K562 (cell line): ENCODE data around the gene POU3F3. TPM values are rescaled to one million over a fixed set of nuclear protein-coding genes. Genes with fewer than 3 reads are reported as not detected.

Source experiments
- ATAC-seq: fragments of 200-7000 bp; cut with Tn5 transposase; 3 replicates; pipeline ENCODE4 v1.9.1; 2020; ENCODE audit warnings: moderate library complexity
- BruUV-seq: library from RNA; stranded (reverse); fragments of 400-500 nt; replicated peaks from 2 replicates; lab custom pipeline; 2021; lab: Mats Ljungman, UMichigan
- CTCF ChIA-PET: fragments of 300-600 bp; formaldehyde crosslinking; extraction: SDS; loops from one replicate; lab custom pipeline; 2021; ENCODE audit warnings: low intra/inter-chr PET ratio; lab: Yijun Ruan, JAX
- POLR2A ChIA-PET: fragments of 300-600, 350-650 bp; sonication (Branson Sonifier 250); formaldehyde crosslinking; extraction: SDS; loops from one replicate; lab custom pipeline; 2021; ENCODE audit warnings: antibody characterized with exemption, inconsistent platforms; lab: Yijun Ruan, JAX
- DNase-seq, 4 experiments: peaks; one replicate each; pipeline versions ENCODE4 v3.0.0 to v3.0.0-alpha.2; 2011 to 2018; ENCODE audit warnings: low spot score in 3 of 4, mixed read lengths in 3 of 4; ENCODE audit errors: extremely low read depth in 1 of 4
- FAIRE-seq: peaks from 2 replicates; lab custom pipeline; 2011; peaks lifted over from hg19 to GRCh38; lab: Jason Lieb, UNC
- H2AFZ ChIP-seq: 2 replicates; pipeline ENCODE4 v1.6.0; 2011; ENCODE audit warnings: low read depth, low read length, control low read depth, inconsistent platforms
- H3K27ac ChIP-seq: fragments of 200-600 bp; 3 replicates; pipeline ENCODE4 v1.8.0; 2011; ENCODE audit warnings: low read depth, mild to moderate bottlenecking, control low read depth, inconsistent platforms, low read length, moderate library complexity, mixed read lengths; ENCODE audit errors: extremely low read depth
- H3K27me3 ChIP-seq, 2 experiments: fragments of 300-600 bp in 1 of 2; 2 replicates in 1 of 2; 3 replicates in 1 of 2; pipeline versions ENCODE4 v1.6.0 to v1.8.0; 2011; ENCODE audit warnings: inconsistent platforms in 2 of 2, low read length in 2 of 2, mild to moderate bottlenecking in 1 of 2, mixed read lengths in 1 of 2, moderate library complexity in 1 of 2; ENCODE audit not compliant: control insufficient read depth in 2 of 2, insufficient read depth in 2 of 2
- H3K36me3 ChIP-seq: fragments of 300-600 bp; 3 replicates; pipeline ENCODE4 v1.8.0; 2011; ENCODE audit warnings: mild to moderate bottlenecking, low read length, inconsistent platforms; ENCODE audit not compliant: control insufficient read depth, insufficient read depth
- H3K4me1 ChIP-seq, 2 experiments: fragments of 200-600 bp in 1 of 2; replicated peaks in 1 of 2; 2 replicates in 1 of 2; 3 replicates in 1 of 2; pipeline versions ENCODE4 v1.5.1 to v1.8.0; 2011; ENCODE audit warnings: inconsistent platforms in 2 of 2, low read length in 2 of 2, mild to moderate bottlenecking in 1 of 2, mixed read lengths in 1 of 2, moderate library complexity in 1 of 2; ENCODE audit not compliant: control insufficient read depth in 2 of 2, insufficient read depth in 2 of 2
- H3K4me2 ChIP-seq: 2 replicates; pipeline ENCODE4 v1.6.1; 2011; ENCODE audit warnings: low read length, control low read depth, inconsistent platforms, mixed read lengths; ENCODE audit not compliant: insufficient read depth
- H3K4me3 ChIP-seq: fragments of 200-600 bp; sonication (generic), shearing (Covaris generic); 2 replicates; pipeline ENCODE4 v1.5.1; 2016; ENCODE audit warnings: control low read depth, inconsistent platforms
- H3K79me2 ChIP-seq: fragments of 200-600 bp; 3 replicates; pipeline ENCODE4 v1.8.0; 2011; ENCODE audit warnings: low read length, inconsistent platforms; ENCODE audit not compliant: control insufficient read depth, insufficient read depth
- H3K9ac ChIP-seq, 2 experiments: 2 replicates each; pipeline versions ENCODE4 v1.6.0 to v1.6.1; 2011; ENCODE audit warnings: low read depth in 2 of 2, low read length in 2 of 2, control low read depth in 1 of 2, inconsistent platforms in 1 of 2, mild to moderate bottlenecking in 1 of 2, mixed read lengths in 1 of 2; ENCODE audit not compliant: insufficient read depth in 1 of 2
- H3K9me1 ChIP-seq: one replicate; pipeline ENCODE4 v1.6.0; 2011; ENCODE audit warnings: inconsistent platforms, mild to moderate bottlenecking, low read length, moderate library complexity; ENCODE audit not compliant: control insufficient read depth, insufficient read depth
- H3K9me3 ChIP-seq: replicated peaks from 2 replicates; pipeline ENCODE4 v1.5.1; 2011; ENCODE audit warnings: low read depth, low read length, inconsistent platforms; ENCODE audit not compliant: control insufficient read depth, insufficient read depth
- H4K20me1 ChIP-seq: replicated peaks from 2 replicates; pipeline ENCODE4 v1.6.1; 2011; ENCODE audit warnings: low read length, inconsistent platforms, mixed read lengths; ENCODE audit not compliant: control insufficient read depth, insufficient read depth
- FOS ChIP-seq: IDR thresholded peaks from 3 replicates; pipeline ENCODE4 v1.6.1; 2011; ENCODE audit not compliant: insufficient read length; ENCODE audit errors: extremely low read depth
- POLR2AphosphoS5 ChIP-seq: IDR thresholded peaks from 2 replicates; pipeline ENCODE4 v1.6.1; 2011; ENCODE audit warnings: mild to moderate bottlenecking, low read depth, low read length, moderate library complexity; ENCODE audit not compliant: control insufficient read depth, insufficient read depth
- ZNF644 ChIP-seq: fragments of 200-800 bp; sonication (Bioruptor generic); IDR thresholded peaks from 2 replicates; pipeline ENCODE4 v1.6.1; 2016; ENCODE audit warnings: low read depth, missing genetic modification characterization, missing compliant biosample characterization
- ZNF695 ChIP-seq: fragments of 450-650 bp; formaldehyde crosslinking; IDR thresholded peaks from 2 replicates; pipeline ENCODE4 v1.4.0; 2020; ENCODE audit warnings: mild to moderate bottlenecking, moderate library complexity
- WGBS: fragments of 100-300 bp; shearing (Covaris generic); methylation state at CpG from one replicate; pipeline ENCODE4 v1.1.6; 2016; ENCODE audit warnings: low coverage, mixed read lengths; ENCODE audit not compliant: insufficient coverage; ENCODE audit errors: missing lambda C conversion rate; 5-methylcytosine and 5-hydroxymethylcytosine counted together
- in situ Hi-C: fragments of 300-500 bp; cut with MboI; formaldehyde crosslinking; loops from 4 replicates; pipeline ENCODE4 v1.15.0; 2018; ENCODE audit warnings: inconsistent platforms, mixed read lengths
- intact Hi-C: fragments of 100-400 bp; cut with micrococcal nuclease; formaldehyde crosslinking; loops from 2 replicates; pipeline ENCODE4 v1.14.2; 2022
- polyA plus RNA-seq, 8 experiments: library from polyadenylated mRNA; depleted of rRNA in 4 of 8; stranded (reverse) in 5 of 8; unstranded in 3 of 8; fragments of >200 nt; fragmentation: Nextera tagmentation in 2 of 8; fragmentation: Illumina TruSeq in 1 of 8; extraction: Ambion mirVana in 2 of 8; extraction: Trizol in 1 of 8; gene quantifications; 2 replicates each; pipeline versions ENCODE4 v1.2.1 to v1.2.3, GENCODE V29; 2011 to 2014; ENCODE audit warnings: inconsistent platforms in 1 of 8, missing spikeins in 1 of 8
- small RNA-seq: library from RNA; depleted of rRNA; stranded (forward); fragments of <200 nt; gene quantifications from one replicate; pipeline ENCODE3, GENCODE V24; 2014
- total RNA-seq, 7 experiments: library from RNA; depleted of rRNA in 6 of 7; stranded (reverse); fragments of >200 nt in 6 of 7; fragmentation: Illumina TruSeq in 2 of 7; extraction: Trizol in 2 of 7; gene quantifications; 2 replicates each; pipeline versions ENCODE4 v1.2.1 to v1.2.3, GENCODE V29; 2011 to 2021; ENCODE audit warnings: low replicate concordance in 1 of 7
- TF ChIP-seq, protein P1 (sequence below): fragments of 250-450 bp; sonication (Bioruptor Pico); IDR thresholded peaks from 2 replicates; pipeline ENCODE4 v1.5.0; 2020; ENCODE audit warnings: mild to moderate bottlenecking, borderline replicate concordance

POU3F3 gene
- total and polyA plus RNA-seq, 9 of the 15 experiments (the other 6 are each of a cell fraction or from before 2014, with no cell fraction given) = not detected

DNA sequence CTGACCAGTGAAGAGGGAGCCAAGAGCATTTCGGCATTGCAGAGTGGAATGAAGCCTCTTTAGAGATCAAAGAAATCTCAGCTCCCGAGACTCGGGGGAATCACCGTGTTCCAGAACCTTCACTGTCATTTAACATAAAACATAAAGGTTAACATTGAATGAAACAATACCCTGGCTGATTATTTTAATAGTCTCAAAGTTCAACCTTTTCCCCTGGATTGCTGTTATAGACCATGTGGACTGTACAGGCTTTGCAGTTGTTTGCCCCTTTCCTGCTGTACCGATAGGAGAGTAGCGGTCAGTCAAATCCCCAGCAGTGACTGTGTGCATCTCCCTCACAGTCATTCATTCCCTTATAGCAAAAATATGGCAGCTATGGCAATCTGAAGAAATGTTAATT is 48.4 kb downstream of the POU3F3 start:
- H3K9me3 ChIP-seq = no peaks in the 10 kb centered on the region
- no peak overlapping the region for H3K4me2 ChIP-seq
- H3K27me3 ChIP-seq = peaks cover 0 to 16% of the 10 kb centered on the region in 2 experiments; a peak in 3 of 5 replicates
- H3K36me3 ChIP-seq = no peaks in the 10 kb centered on the region
- DNase-seq (no peak), FAIRE-seq (no peak), ATAC-seq (no peak)
- no TSS peak for BruUV-seq
- H3K4me3 ChIP-seq = no peak overlapping the region
- H3K9me1 ChIP-seq = no peaks in the 10 kb centered on the region
- TF ChIP-seq POLR2AphosphoS5 (no peak), FOS (no peak), ZNF695 (no peak), ZNF644 (tag) (no peak)
- TF ChIP-seq, protein P1, sequence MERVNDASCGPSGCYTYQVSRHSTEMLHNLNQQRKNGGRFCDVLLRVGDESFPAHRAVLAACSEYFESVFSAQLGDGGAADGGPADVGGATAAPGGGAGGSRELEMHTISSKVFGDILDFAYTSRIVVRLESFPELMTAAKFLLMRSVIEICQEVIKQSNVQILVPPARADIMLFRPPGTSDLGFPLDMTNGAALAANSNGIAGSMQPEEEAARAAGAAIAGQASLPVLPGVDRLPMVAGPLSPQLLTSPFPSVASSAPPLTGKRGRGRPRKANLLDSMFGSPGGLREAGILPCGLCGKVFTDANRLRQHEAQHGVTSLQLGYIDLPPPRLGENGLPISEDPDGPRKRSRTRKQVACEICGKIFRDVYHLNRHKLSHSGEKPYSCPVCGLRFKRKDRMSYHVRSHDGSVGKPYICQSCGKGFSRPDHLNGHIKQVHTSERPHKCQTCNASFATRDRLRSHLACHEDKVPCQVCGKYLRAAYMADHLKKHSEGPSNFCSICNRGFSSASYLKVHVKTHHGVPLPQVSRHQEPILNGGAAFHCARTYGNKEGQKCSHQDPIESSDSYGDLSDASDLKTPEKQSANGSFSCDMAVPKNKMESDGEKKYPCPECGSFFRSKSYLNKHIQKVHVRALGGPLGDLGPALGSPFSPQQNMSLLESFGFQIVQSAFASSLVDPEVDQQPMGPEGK = no peak
- WGBS = under 1% methylated on average over 6 of the region's 6 CpGs
- no peak overlapping the region for H3K27ac ChIP-seq
- no peaks in the 10 kb centered on the region for H3K79me2 ChIP-seq
- no peaks in the 10 kb centered on the region for H3K4me1 ChIP-seq
- H3K9ac ChIP-seq = no peak overlapping the region
- no peak overlapping the region for H2AFZ ChIP-seq
- ChIA-PET CTCF (no interaction called here), POLR2A (no interaction called here)
- in situ Hi-C loops = no loop called here
- intact Hi-C loops = no loop called here
- no peaks in the 10 kb centered on the region for H4K20me1 ChIP-seq

Small RNA genes within 50 kb of the gene (small RNA-seq; reads per million reads assigned to genes)
- gene AC018730.1 = not detected

Other genes with a start within 250 kb of the POU3F3 start
- 55.1 and 58.0 TPM in 2 replicates for gene MRPS9, start 184.0 kb downstream of the POU3F3 start, total RNA-seq (2014; rRNA removed)
- gene MRPS9, start 184.0 kb downstream of the POU3F3 start, total RNA-seq (2014; rRNA removed; fragmentation: Illumina TruSeq; extraction: Trizol) = 65.2 and 65.9 TPM in 2 replicates
- gene MRPS9, start 184.0 kb downstream of the POU3F3 start, total RNA-seq (2015; rRNA removed; fragmentation: Illumina TruSeq; extraction: Trizol) = 62.6 and 65.6 TPM in 2 replicates
- gene MRPS9, start 184.0 kb downstream of the POU3F3 start, total RNA-seq (2021) = 46.2 and 47.4 TPM in 2 replicates
- 39.1 and 50.8 TPM in 2 replicates for gene MRPS9, start 184.0 kb downstream of the POU3F3 start, polyA plus RNA-seq (2011; rRNA removed)
- gene MRPS9, start 184.0 kb downstream of the POU3F3 start, polyA plus RNA-seq (2014; fragmentation: Illumina TruSeq; extraction: Trizol) = 65.4 and 81.8 TPM in 2 replicates
- gene MRPS9, start 184.0 kb downstream of the POU3F3 start, polyA plus RNA-seq (2014; fragmentation: Nextera tagmentation; extraction: Ambion mirVana) = 100 to 1,000 TPM in 1 of 2 experiments, 10 to 100 TPM in 1; 95.9 to 143 TPM
- 58.2 and 59.4 TPM in 2 replicates for gene MRPS9, start 184.0 kb downstream of the POU3F3 start, polyA plus RNA-seq (2014; rRNA removed)